ENCODE results near the gene GRIK1. TPM values are rescaled to one million over a fixed set of nuclear protein-coding genes. Genes with fewer than 3 reads are reported as not detected.

GRIK1 gene
- polyA plus RNA-seq, 1 donor from 2014 or later: 8.7 TPM

DNA sequence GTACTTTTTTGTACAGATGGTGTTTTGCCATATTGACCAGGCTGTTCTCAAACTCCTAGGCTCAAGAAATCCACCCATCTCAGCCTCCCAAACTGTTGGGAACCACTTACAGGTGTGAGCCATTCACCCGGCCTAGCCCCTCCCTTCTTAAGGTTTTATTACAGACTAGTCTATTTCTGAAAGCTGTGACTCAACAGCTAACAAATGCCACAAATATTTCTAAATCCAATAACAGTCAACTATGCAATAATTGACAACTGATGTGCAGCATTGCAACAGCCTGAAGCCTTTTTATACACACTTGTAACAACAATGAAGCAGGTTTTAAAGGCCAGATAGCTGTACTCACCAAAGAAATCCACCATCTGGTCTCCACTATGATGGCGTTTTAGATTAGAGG lies 51.4 kb downstream of the GRIK1 start:
- Histone ChIP-seq H4K20me1 (ENCODE audit: insufficient read depth) (no peaks in the 10 kb centered on the region), H2AFZ (ENCODE audit: low read depth, low read length) (no peak overlapping the region), H3K36me3 (ENCODE audit: insufficient read depth, low read length) (no peaks in the 10 kb centered on the region), H3K9me2 (ENCODE audit: insufficient read depth, low read length) (no peaks in the 10 kb centered on the region), H3F3A (ENCODE audit: insufficient read depth, low read length, poor library complexity, severe bottlenecking) (no peaks in the 10 kb centered on the region), H3K9ac (ENCODE audit: low read length) (no peak overlapping the region), H3K4me2 (ENCODE audit: low read length) (no peak overlapping the region), H3K79me2 (replicated peaks; ENCODE audit: insufficient read depth, low read length) (no peaks in the 10 kb centered on the region), H3K27ac (ENCODE audit: low read length) (no peak overlapping the region), H3K9me3 (ENCODE audit: low read length) (no peaks in the 10 kb centered on the region), H3K4me3 (ENCODE audit: low read length) (no peak overlapping the region), H3K27me3 (ENCODE audit: insufficient read depth, low read depth, low read length) (no peaks in the 10 kb centered on the region)
- TF ChIP-seq RAD21 (conservative IDR thresholded peaks at IDR 0.05) (no peak), SMC3 (conservative IDR thresholded peaks at IDR 0.05; ENCODE audit: poor library complexity) (no peak), EZH2 (IDR thresholded peaks at IDR 0.05; ENCODE audit: borderline replicate concordance, insufficient read depth, low read length, poor library complexity, severe bottlenecking) (no peak), MXI1 (conservative IDR thresholded peaks at IDR 0.05; ENCODE audit: poor library complexity, severe bottlenecking) (no peak), POLR2AphosphoS5 (IDR thresholded peaks at IDR 0.05) (no peak), TAF1 (IDR thresholded peaks at IDR 0.05; ENCODE audit: low read depth) (no peak), EP300 (conservative IDR thresholded peaks at IDR 0.05; ENCODE audit: poor library complexity, severe bottlenecking) (no peak)
- TF ChIP-seq, protein P1, sequence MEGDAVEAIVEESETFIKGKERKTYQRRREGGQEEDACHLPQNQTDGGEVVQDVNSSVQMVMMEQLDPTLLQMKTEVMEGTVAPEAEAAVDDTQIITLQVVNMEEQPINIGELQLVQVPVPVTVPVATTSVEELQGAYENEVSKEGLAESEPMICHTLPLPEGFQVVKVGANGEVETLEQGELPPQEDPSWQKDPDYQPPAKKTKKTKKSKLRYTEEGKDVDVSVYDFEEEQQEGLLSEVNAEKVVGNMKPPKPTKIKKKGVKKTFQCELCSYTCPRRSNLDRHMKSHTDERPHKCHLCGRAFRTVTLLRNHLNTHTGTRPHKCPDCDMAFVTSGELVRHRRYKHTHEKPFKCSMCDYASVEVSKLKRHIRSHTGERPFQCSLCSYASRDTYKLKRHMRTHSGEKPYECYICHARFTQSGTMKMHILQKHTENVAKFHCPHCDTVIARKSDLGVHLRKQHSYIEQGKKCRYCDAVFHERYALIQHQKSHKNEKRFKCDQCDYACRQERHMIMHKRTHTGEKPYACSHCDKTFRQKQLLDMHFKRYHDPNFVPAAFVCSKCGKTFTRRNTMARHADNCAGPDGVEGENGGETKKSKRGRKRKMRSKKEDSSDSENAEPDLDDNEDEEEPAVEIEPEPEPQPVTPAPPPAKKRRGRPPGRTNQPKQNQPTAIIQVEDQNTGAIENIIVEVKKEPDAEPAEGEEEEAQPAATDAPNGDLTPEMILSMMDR (IDR thresholded peaks at IDR 0.05; ENCODE audit: poor library complexity, severe bottlenecking): no peak
- TF ChIP-seq, protein P2, sequence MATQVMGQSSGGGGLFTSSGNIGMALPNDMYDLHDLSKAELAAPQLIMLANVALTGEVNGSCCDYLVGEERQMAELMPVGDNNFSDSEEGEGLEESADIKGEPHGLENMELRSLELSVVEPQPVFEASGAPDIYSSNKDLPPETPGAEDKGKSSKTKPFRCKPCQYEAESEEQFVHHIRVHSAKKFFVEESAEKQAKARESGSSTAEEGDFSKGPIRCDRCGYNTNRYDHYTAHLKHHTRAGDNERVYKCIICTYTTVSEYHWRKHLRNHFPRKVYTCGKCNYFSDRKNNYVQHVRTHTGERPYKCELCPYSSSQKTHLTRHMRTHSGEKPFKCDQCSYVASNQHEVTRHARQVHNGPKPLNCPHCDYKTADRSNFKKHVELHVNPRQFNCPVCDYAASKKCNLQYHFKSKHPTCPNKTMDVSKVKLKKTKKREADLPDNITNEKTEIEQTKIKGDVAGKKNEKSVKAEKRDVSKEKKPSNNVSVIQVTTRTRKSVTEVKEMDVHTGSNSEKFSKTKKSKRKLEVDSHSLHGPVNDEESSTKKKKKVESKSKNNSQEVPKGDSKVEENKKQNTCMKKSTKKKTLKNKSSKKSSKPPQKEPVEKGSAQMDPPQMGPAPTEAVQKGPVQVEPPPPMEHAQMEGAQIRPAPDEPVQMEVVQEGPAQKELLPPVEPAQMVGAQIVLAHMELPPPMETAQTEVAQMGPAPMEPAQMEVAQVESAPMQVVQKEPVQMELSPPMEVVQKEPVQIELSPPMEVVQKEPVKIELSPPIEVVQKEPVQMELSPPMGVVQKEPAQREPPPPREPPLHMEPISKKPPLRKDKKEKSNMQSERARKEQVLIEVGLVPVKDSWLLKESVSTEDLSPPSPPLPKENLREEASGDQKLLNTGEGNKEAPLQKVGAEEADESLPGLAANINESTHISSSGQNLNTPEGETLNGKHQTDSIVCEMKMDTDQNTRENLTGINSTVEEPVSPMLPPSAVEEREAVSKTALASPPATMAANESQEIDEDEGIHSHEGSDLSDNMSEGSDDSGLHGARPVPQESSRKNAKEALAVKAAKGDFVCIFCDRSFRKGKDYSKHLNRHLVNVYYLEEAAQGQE (IDR thresholded peaks at IDR 0.05; ENCODE audit: borderline replicate concordance): no peak

DNA sequence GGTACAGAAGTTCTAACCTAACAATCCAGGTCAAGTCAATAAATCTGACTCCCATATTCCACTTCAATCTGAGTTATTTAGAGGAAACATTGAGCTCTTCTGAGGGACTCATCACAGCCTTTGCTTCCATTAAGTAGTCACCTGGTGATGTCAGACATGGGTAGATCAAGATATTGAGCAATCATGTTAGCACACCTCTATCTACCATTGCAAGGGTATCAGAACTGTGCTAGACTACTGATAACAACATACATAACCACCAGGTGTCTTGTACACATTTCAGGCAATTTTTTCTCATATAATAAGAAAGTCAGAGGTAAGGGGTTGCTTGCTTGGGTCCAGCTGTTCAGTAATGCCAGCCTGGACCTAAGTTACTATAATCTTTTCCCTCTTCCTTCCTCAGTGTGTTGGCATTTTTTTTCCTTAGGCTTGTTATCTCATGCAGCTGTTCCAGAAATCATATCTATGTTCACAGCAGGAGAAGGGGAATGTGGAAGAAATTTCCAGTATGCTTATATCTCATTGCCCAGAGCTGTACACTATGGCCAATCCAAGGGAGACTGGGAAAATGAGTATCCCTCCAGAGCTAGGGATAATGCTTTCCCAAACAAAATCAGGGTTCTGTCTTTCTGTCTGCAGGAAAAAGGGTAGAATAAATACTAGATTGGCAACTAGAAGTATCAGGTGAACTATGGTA lies 52.3 kb downstream of the GRIK1 start:
- H3K9ac ChIP-seq (ENCODE audit: low read length): no peak overlapping the region
- no peaks in the 10 kb centered on the region for H3K36me3 ChIP-seq (ENCODE audit: insufficient read depth, low read length)
- H3K9me2 ChIP-seq (ENCODE audit: insufficient read depth, low read length): no peaks in the 10 kb centered on the region
- TF ChIP-seq, protein P2 (IDR thresholded peaks at IDR 0.05; ENCODE audit: borderline replicate concordance): no peak
- TF ChIP-seq TAF1 (IDR thresholded peaks at IDR 0.05; ENCODE audit: low read depth): no peak
- no peak for TF ChIP-seq POLR2AphosphoS5 (IDR thresholded peaks at IDR 0.05)
- TF ChIP-seq MXI1 (conservative IDR thresholded peaks at IDR 0.05; ENCODE audit: poor library complexity, severe bottlenecking): no peak
- TF ChIP-seq RAD21 (conservative IDR thresholded peaks at IDR 0.05): no peak
- TF ChIP-seq, protein P1 (IDR thresholded peaks at IDR 0.05; ENCODE audit: poor library complexity, severe bottlenecking): no peak
- TF ChIP-seq SMC3 (conservative IDR thresholded peaks at IDR 0.05; ENCODE audit: poor library complexity): no peak
- no peak for TF ChIP-seq EZH2 (IDR thresholded peaks at IDR 0.05; ENCODE audit: borderline replicate concordance, insufficient read depth, low read length, poor library complexity, severe bottlenecking)
- H3K9me3 ChIP-seq (ENCODE audit: low read length): no peaks in the 10 kb centered on the region
- H3K27me3 ChIP-seq (ENCODE audit: insufficient read depth, low read depth, low read length): no peaks in the 10 kb centered on the region
- H3K79me2 ChIP-seq (replicated peaks; ENCODE audit: insufficient read depth, low read length): no peaks in the 10 kb centered on the region
- no peak overlapping the region for H2AFZ ChIP-seq (ENCODE audit: low read depth, low read length)
- H3F3A ChIP-seq (ENCODE audit: insufficient read depth, low read length, poor library complexity, severe bottlenecking): no peaks in the 10 kb centered on the region
- no peaks in the 10 kb centered on the region for H4K20me1 ChIP-seq (ENCODE audit: insufficient read depth)
- no peak overlapping the region for H3K27ac ChIP-seq (ENCODE audit: low read length)
- no peak overlapping the region for H3K4me3 ChIP-seq (ENCODE audit: low read length)
- no peak overlapping the region for H3K4me2 ChIP-seq (ENCODE audit: low read length)
